Right kidney (tissue), 1 donor: ENCODE data around the gene GRIK2.
"Not testable (repeated sequence)": the region's sequence is repeated elsewhere in the genome, so short reads cannot be mapped to it uniquely, and the experiment has no call there.

ENCODE experiments used
- DNase-seq: peaks from one replicate; pipeline ENCODE4 v3.0.0-alpha.2; 2016

The GRIK2 gene

GRCh38 chr6:101638865-101639264 lies 245.4 kb downstream of the GRIK2 start:
- DNase-seq: not testable (repeated sequence)

- no peak for DNase-seq
These were observed 246.6 kb downstream of the GRIK2 start for GRCh38 chr6:101640131-101640530.

- no peak for DNase-seq
These were observed 252.3 kb downstream of the GRIK2 start for GRCh38 chr6:101645770-101646169.

GRCh38 chr6:101650402-101651100 lies 257.0 kb downstream of the GRIK2 start:
- no peak for DNase-seq

- DNase-seq: no peak
These were observed 258.6 kb downstream of the GRIK2 start for GRCh38 chr6:101652079-101652478.

GRCh38 chr6:101655109-101655508 lies 261.6 kb downstream of the GRIK2 start:
- no peak for DNase-seq

GRCh38 chr6:101662111-101662897 lies 268.8 kb downstream of the GRIK2 start:
- no peak for DNase-seq

GRCh38 chr6:101663100-101663499 lies 269.6 kb downstream of the GRIK2 start:
- no peak for DNase-seq

- DNase-seq: no peak
These were observed 272.7 kb downstream of the GRIK2 start for GRCh38 chr6:101666256-101666655.

- no peak for DNase-seq
These were observed 275.1 kb downstream of the GRIK2 start for GRCh38 chr6:101668496-101669030.

GRCh38 chr6:101676187-101676586 lies 282.7 kb downstream of the GRIK2 start:
- no peak for DNase-seq

GRCh38 chr6:101682937-101683336 lies 289.4 kb downstream of the GRIK2 start:
- DNase-seq: no peak

GRCh38 chr6:101683884-101684283 lies 290.4 kb downstream of the GRIK2 start:
- no peak for DNase-seq

- no peak for DNase-seq
These were observed 293.1 kb downstream of the GRIK2 start for GRCh38 chr6:101686653-101687052.

- no peak for DNase-seq
These were observed 295.6 kb downstream of the GRIK2 start for GRCh38 chr6:101689156-101689555.

- no peak for DNase-seq
These were observed 296.2 kb downstream of the GRIK2 start for GRCh38 chr6:101689695-101690094.

GRCh38 chr6:101700655-101701054 lies 307.1 kb downstream of the GRIK2 start:
- DNase-seq: no peak

GRCh38 chr6:101703311-101703710 lies 309.8 kb downstream of the GRIK2 start:
- DNase-seq: no peak

GRCh38 chr6:101705866-101706265 lies 312.4 kb downstream of the GRIK2 start:
- no peak for DNase-seq

- DNase-seq: no peak
These were observed 313.1 kb downstream of the GRIK2 start for GRCh38 chr6:101706576-101706975.

GRCh38 chr6:101711518-101711917 lies 318.0 kb downstream of the GRIK2 start:
- no peak for DNase-seq

- DNase-seq: no peak
These were observed 322.9 kb downstream of the GRIK2 start for GRCh38 chr6:101716387-101716786.

GRCh38 chr6:101716810-101717209 lies 323.3 kb downstream of the GRIK2 start:
- no peak for DNase-seq

- DNase-seq: no peak
These were observed 326.0 kb downstream of the GRIK2 start for GRCh38 chr6:101719521-101719920.
